K562 (cell line): Measurements from ENCODE around the gene AGPAT1. TPM values are rescaled to one million over a fixed set of nuclear protein-coding genes. Genes with fewer than 3 reads are reported as not detected.

Experiments used
- CBX5 ChIP-seq: IDR thresholded peaks from 2 replicates; pipeline ENCODE4 v1.6.1; 2014; ENCODE audit warnings: low read depth, borderline replicate concordance
- CXXC5 ChIP-seq: fragments of 250-450 bp; sonication (Bioruptor Pico); IDR thresholded peaks from 2 replicates; pipeline ENCODE4 v1.8.0; 2022; ENCODE audit warnings: inconsistent platforms, mild to moderate bottlenecking, moderate library complexity
- DMBX1 ChIP-seq: fragments of 250-450 bp; sonication (Bioruptor Pico); IDR thresholded peaks from 2 replicates; pipeline ENCODE4 v1.8.0; 2022; ENCODE audit warnings: inconsistent platforms, mild to moderate bottlenecking, moderate library complexity, borderline replicate concordance
- ESRRA ChIP-seq: fragments of 450-650 bp; IDR thresholded peaks from 2 replicates; pipeline ENCODE4 v1.6.1; 2014; ENCODE audit warnings: low read depth, mild to moderate bottlenecking, moderate library complexity, borderline replicate concordance
- FOXK2 ChIP-seq, 2 experiments: fragments of 450-650 bp; IDR thresholded peaks in 1 of 2; conservative IDR thresholded peaks in 1 of 2; 2 replicates each; pipeline ENCODE4 v1.6.1; 2016; ENCODE audit warnings: low read depth in 2 of 2, mild to moderate bottlenecking in 1 of 2
- KDM1A ChIP-seq, 2 experiments: fragments of 450-650 bp; IDR thresholded peaks; 2 replicates each; pipeline ENCODE4 v1.6.1; 2016; ENCODE audit warnings: mild to moderate bottlenecking in 2 of 2
- KHSRP ChIP-seq: fragments of 450-650 bp; IDR thresholded peaks from 2 replicates; pipeline ENCODE4 v1.6.1; 2017
- NFATC3 ChIP-seq: fragments of 450-650 bp; IDR thresholded peaks from 2 replicates; pipeline ENCODE4 v1.6.1; 2017; ENCODE audit warnings: mild to moderate bottlenecking
- NR4A1 ChIP-seq, 2 experiments: fragments of 250-450 bp in 1 of 2; fragments of 450-650 bp in 1 of 2; sonication (Bioruptor Pico) in 1 of 2; IDR thresholded peaks; 2 replicates each; pipeline versions ENCODE4 v1.4.0 to v1.6.1; 2016 to 2020; ENCODE audit warnings: mild to moderate bottlenecking in 2 of 2, missing compliant biosample characterization in 1 of 2, missing genetic modification characterization in 1 of 2, moderate library complexity in 1 of 2
- POLR2B ChIP-seq: fragments of 450-650 bp; IDR thresholded peaks from 2 replicates; pipeline ENCODE4 v1.6.1; 2018; ENCODE audit warnings: low read depth; ENCODE audit not compliant: partially characterized antibody
- SMARCA4 ChIP-seq: fragments of 450-650 bp; IDR thresholded peaks from 2 replicates; pipeline ENCODE4 v1.6.1; 2016
- ZNF707 ChIP-seq: fragments of 250-450 bp; sonication (Bioruptor Pico); conservative IDR thresholded peaks from 2 replicates; pipeline ENCODE4 v1.8.0; 2022; ENCODE audit warnings: inconsistent platforms, mild to moderate bottlenecking, moderate library complexity
- polyA plus RNA-seq, 8 experiments: library from polyadenylated mRNA; depleted of rRNA in 4 of 8; stranded (reverse) in 5 of 8; unstranded in 3 of 8; fragments of >200 nt; fragmentation: Nextera tagmentation in 2 of 8; fragmentation: Illumina TruSeq in 1 of 8; extraction: Ambion mirVana in 2 of 8; extraction: Trizol in 1 of 8; gene quantifications; 2 replicates each; pipeline versions ENCODE4 v1.2.1 to v1.2.3, GENCODE V29; 2011 to 2014; ENCODE audit warnings: inconsistent platforms in 1 of 8, missing spikeins in 1 of 8
- total RNA-seq, 7 experiments: library from RNA; depleted of rRNA in 6 of 7; stranded (reverse); fragments of >200 nt in 6 of 7; fragmentation: Illumina TruSeq in 2 of 7; extraction: Trizol in 2 of 7; gene quantifications; 2 replicates each; pipeline versions ENCODE4 v1.2.1 to v1.2.3, GENCODE V29; 2011 to 2021; ENCODE audit warnings: low replicate concordance in 1 of 7
- TF ChIP-seq, protein P1 (sequence below), 3 experiments: fragments of 200-800 bp in 1 of 3; fragments of 250-450 bp in 1 of 3; fragments of 450-650 bp in 1 of 3; sonication (Bioruptor Pico) in 1 of 3; sonication (Bioruptor generic) in 1 of 3; formaldehyde crosslinking in 1 of 3; IDR thresholded peaks; 2 replicates each; pipeline versions ENCODE4 v1.6.1 to v1.8.0; 2016 to 2022; ENCODE audit warnings: mild to moderate bottlenecking in 2 of 3, missing genetic modification characterization in 2 of 3, missing compliant biosample characterization in 1 of 3, moderate library complexity in 1 of 3
- TF ChIP-seq, protein P2 (sequence below), 2 experiments: fragments of 450-650 bp; IDR thresholded peaks; 2 replicates each; pipeline ENCODE4 v1.6.1; 2016; ENCODE audit warnings: mild to moderate bottlenecking in 2 of 2, borderline replicate concordance in 1 of 2, low read depth in 1 of 2, moderate library complexity in 1 of 2

Gene AGPAT1
- total and polyA plus RNA-seq, 9 of the 15 experiments (the other 6 are each of a cell fraction or from before 2014, with no cell fraction given), result 37.9 to 176 (median 69.4) TPM

DNA sequence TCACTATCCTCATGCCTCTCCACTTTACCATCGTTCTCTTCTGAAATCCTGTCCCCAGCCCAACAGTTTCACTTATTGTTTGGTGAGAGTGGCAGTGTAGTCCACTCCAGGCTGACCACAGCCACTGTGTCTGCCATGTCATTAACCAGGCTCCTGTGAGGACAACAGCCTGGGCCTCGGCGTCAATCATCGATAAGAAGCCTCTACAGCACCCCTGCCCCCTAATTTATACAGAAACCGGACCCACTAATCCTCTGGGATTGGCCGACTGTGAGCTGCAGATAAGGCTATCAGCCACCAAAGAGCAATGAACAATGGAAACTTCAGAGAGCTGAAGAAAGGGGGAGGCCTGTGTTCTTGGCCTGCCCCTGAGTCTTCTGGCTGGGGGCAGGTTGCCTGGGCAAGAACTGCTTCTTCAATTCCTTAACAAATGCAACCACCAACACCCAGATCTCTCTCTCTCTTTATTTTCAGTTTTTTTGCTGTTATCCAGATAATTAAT, 8.1 kb downstream of the AGPAT1 start (continued):
- TF ChIP-seq, protein P1, sequence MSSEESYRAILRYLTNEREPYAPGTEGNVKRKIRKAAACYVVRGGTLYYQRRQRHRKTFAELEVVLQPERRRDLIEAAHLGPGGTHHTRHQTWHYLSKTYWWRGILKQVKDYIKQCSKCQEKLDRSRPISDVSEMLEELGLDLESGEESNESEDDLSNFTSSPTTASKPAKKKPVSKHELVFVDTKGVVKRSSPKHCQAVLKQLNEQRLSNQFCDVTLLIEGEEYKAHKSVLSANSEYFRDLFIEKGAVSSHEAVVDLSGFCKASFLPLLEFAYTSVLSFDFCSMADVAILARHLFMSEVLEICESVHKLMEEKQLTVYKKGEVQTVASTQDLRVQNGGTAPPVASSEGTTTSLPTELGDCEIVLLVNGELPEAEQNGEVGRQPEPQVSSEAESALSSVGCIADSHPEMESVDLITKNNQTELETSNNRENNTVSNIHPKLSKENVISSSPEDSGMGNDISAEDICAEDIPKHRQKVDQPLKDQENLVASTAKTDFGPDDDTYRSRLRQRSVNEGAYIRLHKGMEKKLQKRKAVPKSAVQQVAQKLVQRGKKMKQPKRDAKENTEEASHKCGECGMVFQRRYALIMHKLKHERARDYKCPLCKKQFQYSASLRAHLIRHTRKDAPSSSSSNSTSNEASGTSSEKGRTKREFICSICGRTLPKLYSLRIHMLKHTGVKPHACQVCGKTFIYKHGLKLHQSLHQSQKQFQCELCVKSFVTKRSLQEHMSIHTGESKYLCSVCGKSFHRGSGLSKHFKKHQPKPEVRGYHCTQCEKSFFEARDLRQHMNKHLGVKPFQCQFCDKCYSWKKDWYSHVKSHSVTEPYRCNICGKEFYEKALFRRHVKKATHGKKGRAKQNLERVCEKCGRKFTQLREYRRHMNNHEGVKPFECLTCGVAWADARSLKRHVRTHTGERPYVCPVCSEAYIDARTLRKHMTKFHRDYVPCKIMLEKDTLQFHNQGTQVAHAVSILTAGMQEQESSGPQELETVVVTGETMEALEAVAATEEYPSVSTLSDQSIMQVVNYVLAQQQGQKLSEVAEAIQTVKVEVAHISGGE (CRISPR knock-in tag; IDR thresholded peaks at IDR 0.05), result peak in 1 of 3 experiments; percentile 82; a peak in 2 of 6 replicates
- TF ChIP-seq KDM1A (IDR thresholded peaks at IDR 0.05), result peak; percentile 84 to 88
- peak; percentile 94 for TF ChIP-seq CXXC5 (CRISPR knock-in tag)
- TF ChIP-seq, protein P2, sequence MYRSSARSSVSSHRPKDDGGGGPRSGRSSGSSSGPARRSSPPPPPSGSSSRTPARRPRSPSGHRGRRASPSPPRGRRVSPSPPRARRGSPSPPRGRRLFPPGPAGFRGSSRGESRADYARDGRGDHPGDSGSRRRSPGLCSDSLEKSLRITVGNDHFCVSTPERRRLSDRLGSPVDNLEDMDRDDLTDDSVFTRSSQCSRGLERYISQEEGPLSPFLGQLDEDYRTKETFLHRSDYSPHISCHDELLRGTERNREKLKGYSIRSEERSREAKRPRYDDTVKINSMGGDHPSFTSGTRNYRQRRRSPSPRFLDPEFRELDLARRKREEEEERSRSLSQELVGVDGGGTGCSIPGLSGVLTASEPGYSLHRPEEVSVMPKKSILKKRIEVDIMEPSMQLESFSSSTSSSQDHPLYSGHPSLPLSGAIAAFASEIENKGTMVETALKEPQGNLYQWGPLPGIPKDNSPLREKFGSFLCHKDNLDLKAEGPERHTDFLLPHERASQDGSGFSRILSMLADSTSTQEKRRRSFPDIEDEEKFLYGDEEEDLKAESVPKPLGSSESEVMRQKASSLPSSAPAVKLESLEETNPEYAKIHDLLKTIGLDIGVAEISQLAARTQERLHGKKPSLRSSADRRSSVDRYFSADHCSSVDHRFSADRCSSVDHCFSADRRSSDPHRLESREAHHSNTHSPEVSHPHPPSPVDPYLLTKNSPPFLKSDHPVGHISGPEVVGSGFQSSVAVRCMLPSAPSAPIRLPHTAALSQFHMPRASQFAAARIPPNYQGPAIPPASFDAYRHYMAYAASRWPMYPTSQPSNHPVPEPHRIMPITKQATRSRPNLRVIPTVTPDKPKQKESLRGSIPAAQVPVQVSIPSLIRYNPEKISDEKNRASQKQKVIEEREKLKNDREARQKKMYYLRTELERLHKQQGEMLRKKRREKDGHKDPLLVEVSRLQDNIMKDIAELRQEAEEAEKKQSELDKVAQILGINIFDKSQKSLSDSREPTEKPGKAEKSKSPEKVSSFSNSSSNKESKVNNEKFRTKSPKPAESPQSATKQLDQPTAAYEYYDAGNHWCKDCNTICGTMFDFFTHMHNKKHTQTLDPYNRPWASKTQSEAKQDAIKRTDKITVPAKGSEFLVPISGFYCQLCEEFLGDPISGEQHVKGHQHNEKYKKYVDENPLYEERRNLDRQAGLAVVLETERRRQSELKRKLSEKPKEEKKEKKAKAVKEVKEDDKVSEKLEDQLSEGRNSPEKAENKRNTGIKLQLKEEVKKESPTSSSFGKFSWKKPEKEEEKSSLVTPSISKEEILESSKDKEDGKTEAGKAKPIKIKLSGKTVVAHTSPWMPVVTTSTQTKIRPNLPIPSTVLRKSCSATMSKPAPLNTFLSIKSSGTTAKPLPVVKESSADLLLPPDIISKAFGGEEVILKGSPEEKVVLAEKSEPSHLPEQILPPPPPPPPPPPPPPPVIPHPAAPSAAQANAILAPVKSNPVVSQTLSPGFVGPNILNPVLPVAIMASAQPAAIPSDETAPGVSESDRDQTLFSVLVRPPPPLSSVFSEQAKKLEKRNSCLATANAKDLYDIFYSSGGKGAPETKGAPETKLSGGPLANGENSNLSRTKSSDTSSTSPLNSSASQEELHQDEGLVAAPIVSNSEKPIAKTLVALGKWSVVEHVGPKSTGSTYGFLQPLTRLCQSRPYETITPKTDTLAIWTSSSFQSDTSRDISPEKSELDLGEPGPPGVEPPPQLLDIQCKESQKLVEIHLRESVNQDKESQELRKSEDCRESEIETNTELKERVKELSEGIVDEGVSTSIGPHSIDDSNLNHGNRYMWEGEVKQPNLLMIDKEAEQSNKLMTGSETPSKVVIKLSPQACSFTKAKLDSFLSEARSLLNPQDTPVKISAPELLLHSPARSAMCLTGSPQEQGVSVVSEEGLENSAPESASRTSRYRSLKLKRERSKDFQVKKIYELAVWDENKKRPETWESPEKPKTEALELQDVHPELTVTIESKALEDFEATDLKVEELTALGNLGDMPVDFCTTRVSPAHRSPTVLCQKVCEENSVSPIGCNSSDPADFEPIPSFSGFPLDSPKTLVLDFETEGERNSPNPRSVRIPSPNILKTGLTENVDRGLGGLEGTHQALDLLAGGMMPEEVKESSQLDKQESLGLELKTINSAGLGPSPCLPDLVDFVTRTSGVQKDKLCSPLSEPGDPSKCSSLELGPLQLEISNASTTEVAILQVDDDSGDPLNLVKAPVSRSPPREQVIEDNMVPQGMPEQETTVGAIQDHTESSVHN (IDR thresholded peaks at IDR 0.05; ENCODE audit: borderline replicate concordance in 1 of 2, low read depth in 1 of 2), result no peak
- peak; percentile 61; the same call in 1 of the 2 replicates for TF ChIP-seq ESRRA
- peak; percentile 82 to 91; a peak in 3 of 4 replicates for TF ChIP-seq FOXK2 (conservative IDR thresholded peaks at IDR 0.05 in 1 of 2, IDR thresholded peaks at IDR 0.05 in 1 of 2; ENCODE audit: low read depth in 2 of 2)
- TF ChIP-seq CBX5, result 0 out of 2 replicates have a peak, but pooled peaks have one; percentile 22
- peak; percentile 99 for TF ChIP-seq DMBX1 (CRISPR knock-in tag)
- peak; percentile 95 for TF ChIP-seq NFATC3
- TF ChIP-seq NR4A1 (CRISPR knock-in tag; IDR thresholded peaks at IDR 0.05), result no peak
- peak; percentile 87 for TF ChIP-seq NR4A1 (tag; IDR thresholded peaks at IDR 0.05)
- peak; percentile 69 for TF ChIP-seq POLR2B
- peak; percentile 37; the same call in 1 of the 2 replicates for TF ChIP-seq ZNF707 (CRISPR knock-in tag)
- TF ChIP-seq SMARCA4, result peak; percentile 97
- TF ChIP-seq KHSRP, result 0 out of 2 replicates have a peak, but pooled peaks have one; percentile 36
